Measurements from ENCODE around the gene PLEKHH1.

DNA sequence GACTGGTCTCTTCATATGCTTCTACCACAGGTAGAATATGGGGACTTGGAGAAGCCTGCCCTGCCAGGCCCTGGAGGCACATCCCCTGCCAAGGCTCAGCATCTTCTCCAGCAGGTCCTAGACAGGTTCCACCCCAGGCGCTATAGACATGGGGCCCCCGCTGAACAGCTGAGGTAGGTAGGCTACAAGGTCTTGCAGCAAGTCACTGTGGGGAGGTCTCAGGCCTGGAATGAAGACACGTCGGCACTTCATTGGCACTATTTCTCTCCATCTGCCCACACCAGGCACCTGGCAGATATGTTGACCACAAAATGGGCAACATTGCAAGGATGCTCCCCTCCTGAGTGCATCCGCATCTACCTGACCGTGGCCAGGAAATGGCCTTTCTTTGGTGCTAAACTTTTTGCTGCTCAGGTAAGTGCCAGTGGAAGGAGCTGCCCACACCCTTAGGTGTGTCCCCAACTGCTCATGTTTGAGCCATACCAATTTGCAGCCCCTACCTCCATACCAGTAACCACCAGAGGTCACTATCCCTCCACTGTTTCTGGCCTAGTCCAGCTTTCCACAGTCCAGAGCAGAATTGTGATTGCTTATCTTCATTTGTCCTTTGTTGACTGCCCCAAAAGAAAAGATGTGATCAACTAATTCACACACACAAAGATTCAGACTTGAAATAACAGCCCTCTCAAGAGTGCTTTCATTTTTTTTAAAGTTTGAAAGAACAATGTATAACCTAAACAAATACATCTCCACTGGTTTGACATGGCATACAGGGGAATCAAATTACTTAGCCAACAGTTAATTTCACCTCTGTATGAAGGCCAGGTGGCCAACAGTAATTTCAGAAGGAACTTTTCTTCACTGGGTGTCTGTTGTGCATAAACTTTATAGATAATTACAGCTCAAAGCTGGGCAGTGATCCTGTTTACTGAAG, 50.9 kb downstream of the PLEKHH1 start:
- TF ChIP-seq CTCF (IDR thresholded peaks at IDR 0.05) (peak; percentile 9 to 49 (median 43)), POLR2A (IDR thresholded peaks at IDR 0.05) (no peak)

Data from testis (tissue), 2 donors.